Measurements from ENCODE around the gene PPT2.
"Not testable (repeated sequence)": the region's sequence is repeated elsewhere in the genome, so short reads cannot be mapped to it uniquely, and the experiment has no call there.

Gene PPT2

DNA sequence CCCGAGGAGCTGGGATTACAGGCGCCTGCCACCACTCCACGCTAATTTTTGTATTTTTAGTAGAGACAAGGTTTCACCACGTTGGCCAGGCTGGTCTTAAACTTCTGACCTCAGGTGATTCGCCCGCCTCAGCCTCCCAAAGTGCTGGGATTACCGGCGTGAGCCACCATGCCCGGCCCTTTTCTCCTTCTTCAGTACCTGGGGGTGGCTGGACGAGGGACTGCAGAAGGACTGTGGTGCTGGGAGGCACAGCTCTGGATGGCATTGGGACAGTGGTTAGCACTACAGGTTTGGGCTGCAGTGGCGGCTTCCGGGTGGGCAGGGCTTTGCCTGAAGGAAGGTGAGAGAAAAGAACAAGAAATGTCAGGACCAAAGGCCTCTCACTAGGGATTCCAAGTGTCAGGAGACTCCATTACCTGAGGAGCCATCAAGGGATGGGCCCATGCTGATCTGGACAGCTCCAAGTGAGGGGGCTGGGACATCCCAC is 33.3 kb upstream of the PPT2 start:
- intact Hi-C loops (cut with DNase I) = no loop called here
- no peak for DNase-seq

DNA sequence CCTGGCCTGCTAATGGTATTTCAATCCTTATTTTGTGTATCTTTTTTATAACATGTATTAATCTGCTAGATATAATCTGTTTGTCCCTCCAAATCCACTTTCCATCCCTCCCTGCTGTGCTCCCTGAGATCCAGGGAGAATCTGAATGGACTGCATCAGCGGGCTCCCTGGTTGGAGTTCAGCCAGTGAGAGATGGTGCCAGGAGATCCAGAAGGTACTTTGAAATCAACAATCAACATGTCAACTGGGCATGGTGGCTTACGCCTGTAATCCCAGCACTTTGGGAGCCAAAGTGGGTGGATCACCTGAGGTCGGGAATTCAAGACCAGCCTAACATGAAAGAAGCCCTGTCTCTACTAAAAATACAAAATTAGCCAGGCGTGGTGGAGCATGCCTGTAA is 30.3 kb upstream of the PPT2 start:
- intact Hi-C loops (cut with DNase I) = no loop called here
- DNase-seq = no peak

DNA sequence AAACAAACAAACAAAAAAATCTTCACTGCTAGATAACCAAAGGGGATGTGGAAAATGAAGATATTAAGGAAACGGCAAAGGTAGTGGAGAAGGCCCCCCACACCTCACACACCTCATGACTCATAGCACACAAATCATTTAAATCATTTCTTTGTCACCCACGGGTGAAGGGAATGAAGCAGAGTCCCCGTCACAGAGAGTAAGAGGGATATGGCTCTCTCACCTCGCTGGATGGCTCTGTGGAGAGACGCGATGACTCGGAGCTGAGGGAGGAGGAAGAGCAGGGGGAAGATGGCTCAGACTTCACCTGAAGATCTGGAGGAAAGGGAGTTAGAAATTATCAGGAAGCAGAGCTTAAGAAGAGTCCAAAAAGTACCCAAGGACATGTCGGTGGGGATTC is 27.1 kb upstream of the PPT2 start:
- peak in 28 of 42 donors; percentile 28 to 84 (median 61) for DNase-seq
- intact Hi-C loops (cut with DNase I) = loop anchor here (2.0 to 5.0 kb wide), 2 partner anchors 28 to 70 kb away; partner anchors contain the start of gene PPT2

DNA sequence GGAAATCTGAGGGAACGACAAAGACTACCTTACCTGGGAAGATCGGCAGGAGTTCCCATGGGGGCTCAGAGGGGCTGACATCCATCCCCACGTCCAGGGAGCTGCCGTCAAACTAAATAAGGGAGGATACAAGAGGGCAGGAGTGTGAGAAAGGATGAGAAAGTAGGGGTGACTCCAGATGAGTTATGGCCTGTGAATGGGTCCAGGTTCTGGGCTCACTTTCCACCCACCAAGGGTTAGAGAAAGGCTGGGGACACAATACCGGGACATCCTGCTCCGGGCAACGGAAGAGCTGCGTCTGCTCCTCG is 26.6 kb upstream of the PPT2 start:
- intact Hi-C loops (cut with DNase I) = loop anchor here (2.0 to 5.0 kb wide), 2 partner anchors 27 to 70 kb away; partner anchors contain the start of gene PPT2
- no peak for DNase-seq

DNA sequence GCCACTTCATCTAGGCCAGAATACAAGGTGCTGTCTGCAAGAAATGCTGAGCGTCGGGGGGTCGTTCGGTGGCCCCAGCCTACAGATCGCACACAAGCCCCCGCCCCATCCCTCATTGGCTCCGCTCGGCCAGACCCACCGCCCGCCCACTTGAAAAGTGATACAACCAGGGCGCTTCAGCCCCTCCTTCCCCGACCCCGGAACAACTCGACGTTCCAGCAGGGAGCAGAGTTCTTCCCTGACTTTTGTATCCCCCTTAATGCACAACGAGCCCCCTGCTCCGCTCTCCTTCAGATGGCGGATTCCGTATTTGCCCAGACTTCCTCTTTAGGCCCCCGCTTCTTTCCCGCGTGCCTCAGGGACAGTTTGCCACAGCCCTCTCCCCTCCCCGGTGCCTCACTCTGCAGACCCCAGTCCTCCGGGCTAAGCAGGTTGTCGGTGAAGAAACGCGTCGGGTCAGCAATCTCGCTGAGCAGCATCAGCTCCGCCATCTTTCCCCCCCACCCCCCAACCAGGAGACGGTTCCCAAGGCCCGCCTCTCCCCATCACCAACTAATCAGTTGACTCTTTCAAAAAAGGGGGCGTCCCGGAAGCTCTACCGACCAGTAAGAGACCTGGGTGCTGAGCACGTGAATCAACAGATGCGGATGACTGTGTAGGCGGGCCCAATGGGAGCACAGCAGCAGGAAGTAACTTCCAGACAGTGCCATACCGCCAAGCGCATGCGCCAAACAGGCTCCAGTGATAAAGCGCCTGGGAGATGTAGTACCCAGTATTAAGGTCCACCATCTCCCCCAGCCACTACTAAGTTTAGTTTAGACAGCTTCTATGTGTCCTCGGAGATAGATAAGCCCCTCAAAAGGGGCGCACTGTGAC is 26.0 kb upstream of the PPT2 start, which contains the start of gene ATF6B:
Gene ATF6B, minus strand, starts transcription at position 530 of the 876 bp plus-strand sequence. Its CDS starts 39 bp downstream, at position 491.
- DNase-seq = peak; percentile 96 to 100 (median 99)
- intact Hi-C loops (cut with DNase I) = loop anchor here (2.0 to 5.0 kb wide), 2 partner anchors 27 to 69 kb away; partner anchors contain the start of gene PPT2

DNA sequence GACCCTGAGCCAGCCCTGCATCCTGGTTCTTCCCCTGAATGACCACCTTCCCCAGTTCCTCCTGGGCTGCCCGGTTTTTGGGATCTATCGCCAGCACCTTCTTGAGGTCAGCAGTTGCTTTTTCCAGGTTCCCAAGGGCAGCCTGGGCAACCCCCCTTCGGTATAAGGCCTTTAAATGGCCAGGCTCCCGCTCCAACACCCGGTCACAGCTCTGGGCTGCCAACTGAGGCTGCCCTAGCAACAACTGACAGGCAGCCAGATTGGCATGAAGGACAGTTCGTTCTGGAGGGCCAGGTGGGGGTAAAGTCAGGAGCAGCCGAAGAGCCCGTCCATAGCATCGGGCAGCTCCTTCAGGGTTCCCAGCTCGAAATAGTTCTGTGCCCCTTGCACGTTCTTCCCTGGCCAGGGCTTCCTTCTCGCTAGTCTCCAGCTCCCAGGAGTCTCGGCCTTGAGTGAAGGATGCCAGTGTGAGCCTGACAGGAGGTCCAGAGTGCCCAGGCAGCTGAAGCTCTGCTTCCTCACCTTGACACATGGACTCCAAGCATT is 25.1 kb upstream of the PPT2 start:
- intact Hi-C loops (cut with DNase I) = loop anchor here (5.0 kb wide), 1 partner anchor 68 kb away; no protein-coding TSS in a partner anchor

DNA sequence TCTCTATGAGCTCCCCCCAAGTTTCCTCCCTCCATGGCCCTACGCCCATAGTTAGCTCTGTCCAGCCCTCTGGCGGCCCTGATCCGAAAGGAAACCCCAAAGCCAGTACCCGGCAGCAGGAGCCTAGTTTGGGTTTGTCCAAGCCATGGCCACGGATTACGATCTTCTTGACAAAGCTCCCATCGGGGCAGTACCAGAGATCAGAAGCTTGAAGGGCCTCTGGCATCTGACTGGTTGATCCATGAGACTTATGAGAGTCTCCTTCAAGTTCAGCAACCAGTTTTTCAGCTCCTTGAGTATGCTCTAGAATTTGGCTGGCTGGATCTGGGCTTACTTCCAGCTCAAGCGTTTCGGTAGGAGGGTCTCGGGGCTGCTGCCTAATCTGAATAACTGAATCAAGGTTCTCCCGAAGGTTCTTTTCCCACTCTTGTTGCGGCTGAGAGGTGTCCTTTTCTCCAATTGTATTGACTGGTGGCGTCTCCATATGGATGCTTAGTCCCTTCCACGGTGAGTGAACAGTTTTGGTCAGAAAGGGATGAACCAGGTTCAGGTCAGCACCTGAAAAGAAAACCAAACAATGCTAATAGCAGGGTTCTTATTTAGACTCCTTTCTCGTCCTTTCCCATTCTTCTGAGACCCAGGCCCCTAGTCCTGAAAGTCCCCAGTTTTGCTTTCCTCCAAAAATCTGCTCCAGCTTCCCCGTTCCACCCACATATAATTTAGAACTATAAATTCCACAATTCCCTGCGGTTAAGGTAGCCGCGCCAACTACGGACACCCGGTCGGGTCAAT is 24.4 kb upstream of the PPT2 start:
- peak in 1 of 42 donors; percentile 77 for DNase-seq

More for the DNA sequence above, 25.1 kb upstream of the PPT2 start:
- no peak for DNase-seq

DNA sequence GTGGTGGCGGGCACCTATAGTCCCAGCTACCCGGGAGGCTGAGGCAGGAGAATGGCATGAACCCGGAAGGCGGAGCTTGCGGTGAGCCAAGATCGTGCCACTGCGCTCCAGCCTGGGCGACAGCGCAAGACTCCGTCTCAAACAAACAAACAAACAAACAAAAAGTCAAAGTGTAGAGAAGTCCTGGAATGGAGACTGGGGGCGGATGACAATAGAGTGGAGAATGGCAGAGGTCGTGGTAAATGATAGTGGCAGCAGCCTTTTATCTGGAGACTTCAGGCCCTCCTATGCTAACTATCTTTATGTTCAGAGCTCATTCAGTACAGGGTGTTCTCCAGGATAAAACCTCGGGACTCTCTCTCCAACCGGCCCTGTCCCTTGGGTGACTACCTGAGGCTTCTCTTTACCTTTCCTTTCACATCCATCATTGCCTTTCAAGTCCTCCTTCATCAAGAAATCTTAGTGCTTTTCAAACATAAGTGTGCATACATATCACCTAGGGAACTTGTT is 22.4 kb upstream of the PPT2 start:
- DNase-seq = no peak
- intact Hi-C loops (cut with DNase I) = no loop called here

More for the DNA sequence above, 24.4 kb upstream of the PPT2 start:
- intact Hi-C loops (cut with DNase I) = loop anchor here (5.0 kb wide), 1 partner anchor 68 kb away; no protein-coding TSS in a partner anchor

DNA sequence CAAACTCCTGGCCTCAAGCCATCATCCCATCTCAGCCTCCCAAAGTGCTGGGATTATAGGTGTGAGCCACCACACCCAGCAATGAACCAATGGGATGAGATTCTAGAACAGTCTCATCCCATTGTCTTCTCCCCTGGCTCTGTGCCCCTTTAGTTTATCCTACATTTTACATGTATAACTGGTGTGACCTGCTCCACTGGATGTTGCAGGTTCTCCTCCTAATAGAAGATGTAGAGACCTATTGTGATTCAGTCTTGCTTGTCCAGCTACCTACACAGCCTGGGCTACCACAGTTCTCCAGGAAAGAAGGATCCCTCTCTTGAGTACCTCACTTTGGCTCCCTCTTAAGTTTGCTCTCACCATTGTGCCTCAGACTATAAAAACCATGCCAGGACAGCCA is 21.8 kb upstream of the PPT2 start:
- DNase-seq = no peak
- intact Hi-C loops (cut with DNase I) = no loop called here

DNA sequence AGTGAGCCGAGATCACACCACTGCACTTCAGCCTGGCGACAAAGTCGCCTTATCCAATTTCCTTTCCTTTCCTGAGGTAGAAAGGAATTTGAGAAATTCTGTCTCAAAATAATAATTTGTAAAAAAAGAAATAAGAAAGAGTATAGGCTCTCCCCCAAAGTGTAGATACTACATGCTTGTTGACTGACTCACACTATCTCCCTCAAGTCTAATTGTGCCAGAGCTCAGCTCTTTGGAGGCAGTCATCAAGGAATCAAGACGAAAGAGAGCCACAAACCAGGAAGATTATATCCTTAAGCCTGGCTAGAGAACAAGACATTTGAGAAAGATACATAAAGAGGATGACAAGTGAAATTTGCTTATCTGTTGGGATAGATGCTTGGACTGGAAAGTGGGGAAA is 20.2 kb upstream of the PPT2 start:
- DNase-seq = no peak
- intact Hi-C loops (cut with DNase I) = no loop called here

DNA sequence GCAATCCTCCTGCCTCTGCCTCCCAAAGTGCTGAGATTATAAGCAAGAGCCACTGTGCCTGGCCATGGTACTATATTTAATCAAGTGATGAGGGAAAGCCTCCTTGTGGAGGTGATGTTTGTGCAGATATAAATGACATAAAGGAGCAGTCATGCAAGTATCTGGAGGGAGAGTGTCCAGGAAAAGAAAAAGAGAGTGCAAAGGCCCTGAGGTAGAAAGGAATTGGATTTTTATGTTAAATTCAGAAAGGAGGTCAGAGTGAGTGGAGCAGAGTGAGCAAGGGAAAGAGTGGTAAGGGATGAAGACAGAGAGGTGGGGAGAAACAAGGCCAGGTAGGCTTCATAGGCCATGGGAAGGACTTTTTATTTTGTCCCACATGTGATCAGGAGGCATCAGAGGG is 16.5 kb upstream of the PPT2 start:
- intact Hi-C loops (cut with DNase I) = no loop called here
- no peak for DNase-seq

DNA sequence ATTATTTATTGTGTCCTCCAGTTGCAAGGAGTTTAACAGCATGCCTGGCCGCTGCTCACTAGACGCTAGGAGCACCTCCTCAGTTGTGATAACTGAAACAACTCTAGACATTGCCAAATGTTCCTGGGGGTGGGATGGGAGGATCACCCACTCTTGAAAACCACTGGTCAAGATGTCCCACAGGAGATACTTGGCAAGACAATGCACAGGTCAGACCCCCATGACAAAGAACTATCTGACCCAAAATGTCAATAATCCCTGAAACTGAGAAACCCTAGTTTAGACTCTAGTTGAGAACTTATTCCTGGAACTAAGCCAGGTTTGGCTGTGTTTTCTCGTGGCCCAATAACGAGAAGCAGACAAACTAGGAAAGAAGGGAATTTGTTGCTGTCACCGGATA is 14.4 kb upstream of the PPT2 start:
- no peak for DNase-seq
- intact Hi-C loops (cut with DNase I) = no loop called here

DNA sequence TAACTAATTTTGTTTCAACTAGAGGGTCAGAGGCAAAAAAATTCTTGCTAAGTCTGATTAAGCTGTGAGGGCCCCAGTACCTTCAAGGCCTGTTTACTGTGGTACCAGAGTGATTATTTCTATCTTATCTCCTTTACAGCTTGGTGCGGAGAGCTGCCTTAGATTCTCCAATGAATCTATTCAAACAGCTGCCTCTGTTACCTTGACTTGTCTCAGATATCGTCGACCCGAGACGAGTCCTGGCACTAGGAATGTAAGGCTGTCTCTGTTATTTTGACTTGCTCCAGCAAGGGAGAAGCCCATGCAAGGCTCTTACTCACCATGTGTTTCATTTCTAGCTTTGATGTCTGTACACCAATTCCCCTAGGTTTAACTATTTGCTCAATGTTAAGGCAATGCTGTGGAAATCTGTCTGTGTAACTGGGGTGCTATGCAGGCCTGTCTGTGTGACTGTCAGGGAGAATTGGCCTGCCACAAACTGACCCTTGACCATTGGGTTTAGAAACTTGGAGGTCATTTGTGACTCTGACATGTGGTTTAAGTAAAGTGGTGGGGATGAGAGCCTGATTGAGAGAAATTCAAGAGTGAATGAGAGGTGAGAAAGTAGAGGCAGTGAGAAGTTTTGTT is 13.4 kb upstream of the PPT2 start:
- DNase-seq = no peak
- intact Hi-C loops (cut with DNase I) = no loop called here

DNA sequence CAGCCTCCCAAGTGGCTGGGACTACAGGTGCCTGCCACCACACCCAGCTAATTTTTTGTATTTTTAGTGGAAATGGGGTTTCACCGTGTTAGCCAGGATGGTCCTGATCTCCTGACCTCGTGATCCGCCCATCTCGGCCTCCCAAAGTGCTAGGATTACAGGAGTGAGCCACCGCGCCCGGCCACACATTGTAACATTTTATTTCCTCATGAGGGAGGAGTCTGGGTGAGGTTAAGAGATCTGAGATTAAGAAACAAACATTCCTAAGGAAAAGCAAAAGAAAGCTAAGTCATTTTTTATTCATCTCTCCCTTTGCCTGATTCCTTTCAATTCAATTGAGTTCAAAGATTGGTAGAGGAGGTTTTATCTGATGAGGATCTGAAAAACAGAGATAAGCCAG is 9.7 kb upstream of the PPT2 start:
- DNase-seq; intact Hi-C loops (cut with DNase I): not testable (repeated sequence)

DNA sequence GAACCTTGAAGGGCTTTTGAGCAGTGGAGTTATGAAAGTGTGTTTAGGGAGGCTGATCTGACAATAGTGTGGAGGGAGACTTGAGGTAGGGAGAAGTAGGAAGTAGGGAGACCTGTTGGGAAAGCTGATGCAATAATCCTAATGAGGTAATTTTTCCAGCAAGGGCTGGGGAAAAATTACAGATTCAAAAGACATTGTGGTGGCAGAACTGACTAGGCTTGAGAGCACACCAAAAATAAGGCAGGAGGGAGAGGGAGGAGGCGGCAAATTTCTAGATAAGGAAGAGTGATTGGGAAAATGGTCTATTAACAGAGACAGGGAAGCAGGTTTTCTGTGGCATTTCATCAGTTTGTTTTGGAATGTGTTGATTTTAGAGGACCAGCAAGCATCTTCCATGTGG is 7.7 kb upstream of the PPT2 start:
- intact Hi-C loops (cut with DNase I) = no loop called here

DNA sequence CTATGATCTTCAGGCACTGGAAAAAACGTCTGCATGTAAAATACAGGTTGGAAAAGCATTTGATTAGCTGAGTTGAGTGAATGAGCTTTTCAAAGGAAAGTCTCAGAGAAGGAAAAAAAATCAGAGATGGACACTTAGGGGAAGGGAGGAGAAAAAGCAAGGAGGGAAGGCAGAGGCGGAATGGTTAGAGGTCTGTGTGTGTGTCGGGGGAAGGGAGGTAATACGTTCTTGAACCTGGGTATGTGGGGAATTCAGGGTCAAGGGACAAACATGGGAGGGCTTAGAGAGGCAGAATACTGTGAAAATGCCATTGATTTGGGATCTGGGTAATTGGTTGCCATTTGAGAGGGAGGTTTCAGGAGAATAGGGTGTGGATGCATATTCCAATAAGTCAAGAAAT is 7.3 kb upstream of the PPT2 start:
- intact Hi-C loops (cut with DNase I) = no loop called here
- DNase-seq = no peak

More for the DNA sequence above, 7.7 kb upstream of the PPT2 start:
- DNase-seq = peak in 3 of 42 donors; percentile 37 to 61 (median 43)

DNA sequence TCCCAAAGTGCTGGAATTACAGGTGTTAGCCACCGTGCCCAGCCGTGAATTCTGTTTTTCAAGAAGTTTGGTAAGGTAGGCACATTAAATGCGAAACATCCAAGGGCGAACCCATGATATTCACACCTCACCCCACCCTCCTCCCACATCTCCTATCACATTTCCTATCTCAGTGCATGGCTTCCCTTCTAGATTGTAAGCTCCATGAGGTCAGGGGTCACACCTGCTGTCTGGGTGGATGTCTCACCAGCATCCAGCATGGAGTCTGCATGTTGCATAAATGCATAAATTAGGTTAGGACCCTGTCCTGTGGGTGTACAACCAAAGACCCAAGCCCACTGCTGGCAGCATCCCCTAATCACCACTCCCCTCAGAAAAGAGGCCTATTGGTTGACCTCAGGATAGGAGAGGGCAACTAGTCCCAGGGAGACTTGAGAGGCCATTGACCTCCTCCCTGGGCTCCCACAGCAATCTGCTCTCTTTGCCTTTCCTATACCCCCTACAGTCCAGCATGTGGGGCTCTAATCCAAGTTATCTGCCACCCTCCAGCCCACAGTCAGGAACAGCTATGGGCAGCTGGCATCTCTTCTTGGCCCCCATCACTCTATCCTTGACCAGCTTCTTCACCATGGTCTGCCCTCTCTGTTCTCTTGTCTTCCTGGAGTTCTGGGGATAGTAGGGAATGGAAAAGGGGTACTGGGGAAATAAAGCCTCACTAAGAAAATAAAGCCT is 6.4 kb upstream of the PPT2 start:
- DNase-seq = no peak
- intact Hi-C loops (cut with DNase I) = no loop called here

Measured in head of caudate nucleus (tissue), 42 donors.